ENCODE measurements around the gene BHMT2.
A peak's percentile ranks its signal among the peaks of the same experiment; 100 is the strongest.

The BHMT2 gene

DNA sequence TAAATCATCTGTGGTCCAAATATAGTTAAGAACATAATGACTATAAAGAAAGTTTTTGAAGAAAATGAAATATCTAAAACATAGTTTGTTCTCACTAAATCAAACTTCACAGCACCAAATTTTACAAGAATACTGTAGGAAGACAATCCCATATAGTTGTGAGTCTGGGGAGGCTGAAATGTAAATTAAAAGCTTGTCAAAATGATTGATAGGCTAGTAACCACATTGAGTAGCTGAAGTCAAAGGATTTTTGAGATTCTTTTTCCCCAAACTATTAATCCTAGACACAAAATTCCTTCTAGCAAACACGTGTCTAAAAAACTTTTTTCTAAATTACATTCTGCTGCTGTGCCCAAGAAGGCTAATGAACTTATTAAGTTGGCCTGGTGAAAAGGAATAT lies 55.0 kb downstream of the BHMT2 start:
- DNase-seq: no peak

DNA sequence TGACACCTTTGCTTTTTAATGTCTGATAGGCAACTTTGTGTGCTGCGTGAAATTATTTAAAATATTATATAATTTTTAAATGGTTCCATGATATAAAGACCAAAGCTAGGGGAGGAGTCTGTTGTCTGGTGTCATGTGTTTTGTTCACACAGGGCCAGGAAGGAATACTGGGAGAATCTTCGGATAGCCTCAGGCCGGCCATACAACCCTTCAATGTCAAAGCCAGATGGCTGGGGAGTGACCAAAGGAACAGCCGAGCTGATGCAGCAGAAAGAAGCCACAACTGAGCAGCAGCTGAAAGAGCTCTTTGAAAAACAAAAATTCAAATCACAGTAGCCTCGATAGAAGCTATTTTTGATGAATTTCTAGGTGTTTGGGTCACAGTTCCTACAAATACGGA lies 61.2 kb downstream of the BHMT2 start:
- no peak for DNase-seq

DNA sequence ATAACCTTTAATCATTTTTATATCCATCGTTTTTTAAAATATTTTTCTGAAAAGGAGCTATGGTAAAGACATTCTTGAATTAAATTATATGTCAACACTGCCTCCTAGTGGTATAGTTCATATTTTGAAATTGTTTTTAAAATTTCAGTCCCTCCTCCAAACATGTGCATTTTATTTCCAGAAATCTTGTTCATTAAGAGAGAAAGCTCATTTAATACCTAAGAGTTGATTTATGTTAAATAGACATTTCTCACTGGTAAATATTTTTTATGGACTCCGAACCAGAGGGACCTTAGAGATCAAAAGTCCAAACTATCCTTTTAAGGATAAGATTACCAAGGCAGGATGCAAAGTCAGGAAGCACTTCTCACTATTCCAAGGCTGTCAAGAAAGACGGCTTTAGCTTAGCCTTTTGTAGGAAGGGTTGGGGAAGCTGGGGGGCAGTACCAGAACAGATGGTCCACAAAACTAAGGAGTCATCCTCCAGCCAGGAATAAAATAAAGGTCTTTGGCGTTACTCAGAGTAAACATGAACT lies 63.6 kb downstream of the BHMT2 start:
- DNase-seq: no peak

- DNase-seq: peak; percentile 71
Observed at GRCh38 chr5:79133657-79134451, 64.3 kb downstream of the BHMT2 start.

GRCh38 chr5:79135790-79136553 lies 66.4 kb downstream of the BHMT2 start:
- no peak for DNase-seq

DNA sequence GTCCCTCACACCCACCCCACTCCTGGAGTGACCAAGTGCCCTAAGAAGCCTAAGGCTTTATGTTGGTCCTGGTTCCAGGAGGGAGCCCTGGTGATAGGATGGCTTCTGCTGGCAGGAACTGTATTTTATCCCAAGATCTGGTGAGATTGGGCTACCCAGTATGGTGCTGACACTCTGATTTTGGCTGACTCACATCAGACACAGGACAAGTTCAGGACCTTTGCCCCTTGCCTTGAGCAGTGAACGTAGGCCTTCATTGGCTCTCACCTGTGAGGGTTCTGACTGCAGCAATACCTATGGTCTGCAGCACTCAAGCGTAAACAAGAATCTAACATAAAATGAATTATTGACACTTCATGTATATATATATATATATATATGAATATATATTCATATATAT lies 67.1 kb downstream of the BHMT2 start:
- no peak for DNase-seq

Data from CD4-positive, alpha-beta T cell treated with Interleukin-6 for 4 hours (primary cell).